ENCODE data around the gene PHYHD1. TPM values are rescaled to one million over a fixed set of nuclear protein-coding genes. Genes with fewer than 3 reads are reported as not detected.

PHYHD1 gene
- total and polyA plus RNA-seq, 10 of the 15 experiments (the other 5 are each of a cell fraction or from before 2014, with no cell fraction given): 0.09 to 0.17 TPM; not detected in 8

DNA sequence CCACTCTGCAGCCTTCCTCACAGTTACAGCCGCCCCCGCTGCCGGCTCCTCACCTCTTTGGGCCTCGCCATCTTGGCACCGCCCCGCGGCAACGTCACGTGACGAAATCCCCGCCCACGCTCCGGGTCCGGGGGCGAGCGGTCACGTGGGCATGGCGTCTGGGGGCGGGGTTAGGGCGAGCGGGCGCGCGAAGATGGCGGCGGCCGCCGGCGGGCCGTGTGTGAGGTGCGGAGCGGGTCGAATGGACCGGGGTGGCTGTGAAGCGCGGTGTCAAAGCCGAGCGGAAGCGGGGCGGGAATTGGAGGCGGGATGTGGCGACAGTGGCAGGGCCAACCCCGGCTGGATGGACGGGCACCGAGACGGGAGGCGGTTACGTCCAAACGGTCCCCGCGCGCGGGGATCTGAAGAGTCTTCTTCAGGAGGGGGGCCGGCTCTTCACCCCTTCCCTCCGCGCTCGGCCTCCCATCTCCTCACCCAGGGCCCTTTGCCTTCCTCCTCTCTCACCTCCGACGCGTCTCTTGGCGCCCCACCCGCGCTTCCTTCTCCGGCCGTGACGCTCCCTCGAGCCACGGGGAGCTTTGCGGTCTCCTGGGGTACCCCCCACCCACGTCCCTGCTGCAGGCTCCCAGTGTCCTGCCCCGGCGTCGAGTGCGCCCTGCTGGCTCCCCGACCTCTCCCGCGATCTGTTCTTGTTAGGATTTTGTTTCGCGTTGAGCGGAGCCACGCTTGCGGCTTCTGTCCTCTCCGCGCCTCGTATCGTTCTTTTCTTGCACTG lies 26.9 kb downstream of the PHYHD1 start, which contains the start of the genes DOLK and NUP188 (continued):
- TF ChIP-seq ZSCAN29 (IDR thresholded peaks at IDR 0.05) (no peak), LARP7 (IDR thresholded peaks at IDR 0.05) (peak; percentile 43; the same call in 1 of the 2 replicates), MYB (IDR thresholded peaks at IDR 0.05; ENCODE audit: borderline replicate concordance, low read depth, low read length) (no peak), RAD21 (IDR thresholded peaks at IDR 0.05; ENCODE audit: insufficient read depth, low read depth, low read length) (no peak), E2F8 (IDR thresholded peaks at IDR 0.05; ENCODE audit: low read depth, partially characterized antibody) (no peak), ZNF217 (IDR thresholded peaks at IDR 0.05) (no peak), SPI1 (IDR thresholded peaks at IDR 0.05; ENCODE audit: borderline replicate concordance, insufficient read depth, low read depth, low read length) (peak; percentile 4; the same call in 1 of the 2 replicates), FOXM1 (IDR thresholded peaks at IDR 0.05; ENCODE audit: low read depth, low read length) (no peak), CEBPB (IDR thresholded peaks at IDR 0.05; ENCODE audit: borderline replicate concordance in 1 of 2, low read depth in 2 of 2, low read length in 2 of 2) (no peak), CBX3 (IDR thresholded peaks at IDR 0.05; ENCODE audit: borderline replicate concordance, low read depth) (no peak), POLR2AphosphoS2 (IDR thresholded peaks at IDR 0.05; ENCODE audit: low read depth, low read length) (peak; percentile 91; the same call in 1 of the 2 replicates), KLF5 (IDR thresholded peaks at IDR 0.05; ENCODE audit: partially characterized antibody) (peak; percentile 39), RELB (IDR thresholded peaks at IDR 0.05; ENCODE audit: low read depth) (peak; percentile 76; the same call in 1 of the 2 replicates), USF1 (IDR thresholded peaks at IDR 0.05; ENCODE audit: borderline replicate concordance, extremely low read length, insufficient read depth, low read depth, low read length) (peak; percentile 100), ZBED1 (IDR thresholded peaks at IDR 0.05; ENCODE audit: borderline replicate concordance) (no peak)
- TF ChIP-seq, protein P1, sequence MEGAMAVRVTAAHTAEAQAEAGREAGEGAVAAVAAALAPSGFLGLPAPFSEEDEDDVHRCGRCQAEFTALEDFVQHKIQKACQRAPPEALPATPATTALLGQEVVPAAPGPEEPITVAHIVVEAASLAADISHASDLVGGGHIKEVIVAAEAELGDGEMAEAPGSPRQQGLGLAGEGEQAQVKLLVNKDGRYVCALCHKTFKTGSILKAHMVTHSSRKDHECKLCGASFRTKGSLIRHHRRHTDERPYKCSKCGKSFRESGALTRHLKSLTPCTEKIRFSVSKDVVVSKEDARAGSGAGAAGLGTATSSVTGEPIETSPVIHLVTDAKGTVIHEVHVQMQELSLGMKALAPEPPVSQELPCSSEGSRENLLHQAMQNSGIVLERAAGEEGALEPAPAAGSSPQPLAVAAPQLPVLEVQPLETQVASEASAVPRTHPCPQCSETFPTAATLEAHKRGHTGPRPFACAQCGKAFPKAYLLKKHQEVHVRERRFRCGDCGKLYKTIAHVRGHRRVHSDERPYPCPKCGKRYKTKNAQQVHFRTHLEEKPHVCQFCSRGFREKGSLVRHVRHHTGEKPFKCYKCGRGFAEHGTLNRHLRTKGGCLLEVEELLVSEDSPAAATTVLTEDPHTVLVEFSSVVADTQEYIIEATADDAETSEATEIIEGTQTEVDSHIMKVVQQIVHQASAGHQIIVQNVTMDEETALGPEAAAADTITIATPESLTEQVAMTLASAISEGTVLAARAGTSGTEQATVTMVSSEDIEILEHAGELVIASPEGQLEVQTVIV (IDR thresholded peaks at IDR 0.05; ENCODE audit: borderline replicate concordance, partially characterized antibody): no peak
- TF ChIP-seq, protein P2, sequence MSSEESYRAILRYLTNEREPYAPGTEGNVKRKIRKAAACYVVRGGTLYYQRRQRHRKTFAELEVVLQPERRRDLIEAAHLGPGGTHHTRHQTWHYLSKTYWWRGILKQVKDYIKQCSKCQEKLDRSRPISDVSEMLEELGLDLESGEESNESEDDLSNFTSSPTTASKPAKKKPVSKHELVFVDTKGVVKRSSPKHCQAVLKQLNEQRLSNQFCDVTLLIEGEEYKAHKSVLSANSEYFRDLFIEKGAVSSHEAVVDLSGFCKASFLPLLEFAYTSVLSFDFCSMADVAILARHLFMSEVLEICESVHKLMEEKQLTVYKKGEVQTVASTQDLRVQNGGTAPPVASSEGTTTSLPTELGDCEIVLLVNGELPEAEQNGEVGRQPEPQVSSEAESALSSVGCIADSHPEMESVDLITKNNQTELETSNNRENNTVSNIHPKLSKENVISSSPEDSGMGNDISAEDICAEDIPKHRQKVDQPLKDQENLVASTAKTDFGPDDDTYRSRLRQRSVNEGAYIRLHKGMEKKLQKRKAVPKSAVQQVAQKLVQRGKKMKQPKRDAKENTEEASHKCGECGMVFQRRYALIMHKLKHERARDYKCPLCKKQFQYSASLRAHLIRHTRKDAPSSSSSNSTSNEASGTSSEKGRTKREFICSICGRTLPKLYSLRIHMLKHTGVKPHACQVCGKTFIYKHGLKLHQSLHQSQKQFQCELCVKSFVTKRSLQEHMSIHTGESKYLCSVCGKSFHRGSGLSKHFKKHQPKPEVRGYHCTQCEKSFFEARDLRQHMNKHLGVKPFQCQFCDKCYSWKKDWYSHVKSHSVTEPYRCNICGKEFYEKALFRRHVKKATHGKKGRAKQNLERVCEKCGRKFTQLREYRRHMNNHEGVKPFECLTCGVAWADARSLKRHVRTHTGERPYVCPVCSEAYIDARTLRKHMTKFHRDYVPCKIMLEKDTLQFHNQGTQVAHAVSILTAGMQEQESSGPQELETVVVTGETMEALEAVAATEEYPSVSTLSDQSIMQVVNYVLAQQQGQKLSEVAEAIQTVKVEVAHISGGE (CRISPR knock-in tag; IDR thresholded peaks at IDR 0.05): peak; percentile 71
